Stimulated activated naive CD4-positive, alpha-beta T cell (primary cell): ENCODE data around the gene SPATA7.

Experiments
- DNase-seq, 6 experiments: peaks; one replicate each; lab custom pipeline; 2025; lab: John Stamatoyannopoulos, UW

Gene SPATA7

GRCh38 chr14:88482524-88482923, 97.1 kb downstream of the SPATA7 start:
- no peak for DNase-seq
